ENCODE results near the gene VCAN. TPM values are rescaled to one million over a fixed set of nuclear protein-coding genes. Genes with fewer than 3 reads are reported as not detected.

VCAN gene
- total and polyA plus RNA-seq, 10 donors = 1.8 to 442 (median 72.2) TPM

DNA sequence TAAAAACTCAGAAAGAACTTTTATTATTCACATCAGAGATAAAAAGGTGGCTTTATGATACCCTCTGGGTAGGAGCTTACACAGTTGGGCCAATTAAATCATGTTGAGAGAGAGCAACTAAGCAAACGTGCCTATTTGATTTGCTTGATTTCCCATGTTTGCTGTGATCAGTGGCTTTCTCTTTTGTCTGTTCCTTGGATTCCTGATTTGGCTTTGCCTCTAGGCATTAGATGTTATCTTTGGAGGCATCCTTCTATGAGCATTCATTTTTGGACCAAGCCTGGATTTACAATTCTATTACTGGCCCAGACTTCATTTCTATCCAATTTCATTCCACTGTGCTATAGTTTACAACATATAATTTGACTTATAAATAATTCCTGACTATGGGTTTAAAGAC, 35.9 kb downstream of the VCAN start:
- no peak for DNase-seq
- Histone ChIP-seq H3K4me3 (no peak overlapping the region), H3K27me3 (replicated peaks in 1 of 7) (no peaks in the 10 kb centered on the region), H3K36me3 (no peaks in the 10 kb centered on the region), H3K9me3 (peaks cover 0 to 11% (median 5%) of the 10 kb centered on the region in 8 donors), H3K4me1 (no peaks in the 10 kb centered on the region), H3K27ac (no peak overlapping the region)
- TF ChIP-seq POLR2AphosphoS5 (IDR thresholded peaks at IDR 0.05) (no peak), POLR2A (IDR thresholded peaks at IDR 0.05) (no peak)
- TF ChIP-seq, protein P1, sequence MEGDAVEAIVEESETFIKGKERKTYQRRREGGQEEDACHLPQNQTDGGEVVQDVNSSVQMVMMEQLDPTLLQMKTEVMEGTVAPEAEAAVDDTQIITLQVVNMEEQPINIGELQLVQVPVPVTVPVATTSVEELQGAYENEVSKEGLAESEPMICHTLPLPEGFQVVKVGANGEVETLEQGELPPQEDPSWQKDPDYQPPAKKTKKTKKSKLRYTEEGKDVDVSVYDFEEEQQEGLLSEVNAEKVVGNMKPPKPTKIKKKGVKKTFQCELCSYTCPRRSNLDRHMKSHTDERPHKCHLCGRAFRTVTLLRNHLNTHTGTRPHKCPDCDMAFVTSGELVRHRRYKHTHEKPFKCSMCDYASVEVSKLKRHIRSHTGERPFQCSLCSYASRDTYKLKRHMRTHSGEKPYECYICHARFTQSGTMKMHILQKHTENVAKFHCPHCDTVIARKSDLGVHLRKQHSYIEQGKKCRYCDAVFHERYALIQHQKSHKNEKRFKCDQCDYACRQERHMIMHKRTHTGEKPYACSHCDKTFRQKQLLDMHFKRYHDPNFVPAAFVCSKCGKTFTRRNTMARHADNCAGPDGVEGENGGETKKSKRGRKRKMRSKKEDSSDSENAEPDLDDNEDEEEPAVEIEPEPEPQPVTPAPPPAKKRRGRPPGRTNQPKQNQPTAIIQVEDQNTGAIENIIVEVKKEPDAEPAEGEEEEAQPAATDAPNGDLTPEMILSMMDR (IDR thresholded peaks at IDR 0.05 in 8 of 11, conservative IDR thresholded peaks at IDR 0.05 in 3 of 11) = no peak
- intact Hi-C loops (cut with DNase I; ENCODE audit: low total_unique reads) = no loop called here
- 63 to 92% (median 88%) methylated on average over 1 of the region's 1 CpG for WGBS, 5 donors

DNA sequence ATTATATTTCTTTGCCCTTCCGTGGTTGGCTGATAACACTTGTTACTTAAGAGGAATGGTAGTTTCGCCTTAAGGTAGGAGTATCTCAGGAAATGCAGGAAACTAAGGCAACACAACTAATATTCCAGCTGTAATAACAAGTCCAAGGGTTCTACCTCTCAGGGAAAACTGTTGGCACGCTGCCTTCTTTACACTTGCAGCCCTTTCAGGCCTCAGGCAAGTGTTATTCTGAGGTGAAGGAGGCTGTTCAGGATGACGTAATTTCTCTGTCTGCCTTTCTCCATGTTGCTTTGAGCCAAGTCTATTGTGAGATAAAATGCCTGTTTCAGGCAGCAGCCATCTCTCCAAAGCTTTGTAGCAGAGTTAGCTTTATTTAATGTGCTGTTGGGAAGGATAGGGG, 38.0 kb downstream of the VCAN start:
- WGBS, 5 donors = 62 to 79% (median 67%) methylated on average over 4 of the region's 4 CpGs
- no peaks in the 10 kb centered on the region for H3K36me3 ChIP-seq
- no peak overlapping the region for H3K27ac ChIP-seq
- H3K9me3 ChIP-seq = peaks cover 0 to 11% (median 5%) of the 10 kb centered on the region in 8 donors
- DNase-seq = no peak
- no peaks in the 10 kb centered on the region for H3K27me3 ChIP-seq (replicated peaks in 1 of 7)
- H3K4me1 ChIP-seq = no peaks in the 10 kb centered on the region
- intact Hi-C loops (cut with DNase I; ENCODE audit: low total_unique reads) = no loop called here
- no peak overlapping the region for H3K4me3 ChIP-seq
- TF ChIP-seq POLR2A (IDR thresholded peaks at IDR 0.05) = no peak
- TF ChIP-seq POLR2AphosphoS5 (IDR thresholded peaks at IDR 0.05) = no peak
- TF ChIP-seq, protein P1 (IDR thresholded peaks at IDR 0.05 in 8 of 11, conservative IDR thresholded peaks at IDR 0.05 in 3 of 11) = no peak

DNA sequence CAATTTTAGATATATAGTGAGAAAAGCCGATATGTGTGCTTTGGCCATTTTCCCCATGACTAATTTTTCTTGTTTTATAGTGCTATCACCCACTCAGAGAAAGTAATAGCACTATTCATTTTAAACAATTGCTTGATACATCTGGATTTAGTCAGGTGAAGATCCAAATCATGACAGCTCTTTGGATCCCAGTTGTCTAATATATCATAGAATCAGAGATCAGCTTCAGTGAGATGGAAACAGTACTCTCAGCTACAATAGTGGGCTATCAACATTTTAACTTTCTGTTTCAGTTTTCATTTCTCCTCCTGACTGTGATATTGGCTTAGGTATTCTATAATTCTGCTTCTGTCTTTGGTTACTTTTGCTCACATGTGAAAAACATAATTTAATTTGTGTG, 38.7 kb downstream of the VCAN start:
- H3K27ac ChIP-seq = no peak overlapping the region
- no peak for TF ChIP-seq POLR2A (IDR thresholded peaks at IDR 0.05)
- TF ChIP-seq POLR2AphosphoS5 (IDR thresholded peaks at IDR 0.05) = no peak
- TF ChIP-seq, protein P1 (IDR thresholded peaks at IDR 0.05 in 8 of 11, conservative IDR thresholded peaks at IDR 0.05 in 3 of 11) = no peak
- intact Hi-C loops (cut with DNase I; ENCODE audit: low total_unique reads) = no loop called here
- no peak for DNase-seq
- H3K4me1 ChIP-seq = no peaks in the 10 kb centered on the region
- 88 to 93% (median 91%) methylated on average over 1 of the region's 1 CpG for WGBS, 5 donors
- H3K36me3 ChIP-seq = no peaks in the 10 kb centered on the region
- H3K27me3 ChIP-seq (replicated peaks in 1 of 7) = no peaks in the 10 kb centered on the region
- peaks cover 0 to 9% (median 5%) of the 10 kb centered on the region in 8 donors for H3K9me3 ChIP-seq
- no peak overlapping the region for H3K4me3 ChIP-seq

DNA sequence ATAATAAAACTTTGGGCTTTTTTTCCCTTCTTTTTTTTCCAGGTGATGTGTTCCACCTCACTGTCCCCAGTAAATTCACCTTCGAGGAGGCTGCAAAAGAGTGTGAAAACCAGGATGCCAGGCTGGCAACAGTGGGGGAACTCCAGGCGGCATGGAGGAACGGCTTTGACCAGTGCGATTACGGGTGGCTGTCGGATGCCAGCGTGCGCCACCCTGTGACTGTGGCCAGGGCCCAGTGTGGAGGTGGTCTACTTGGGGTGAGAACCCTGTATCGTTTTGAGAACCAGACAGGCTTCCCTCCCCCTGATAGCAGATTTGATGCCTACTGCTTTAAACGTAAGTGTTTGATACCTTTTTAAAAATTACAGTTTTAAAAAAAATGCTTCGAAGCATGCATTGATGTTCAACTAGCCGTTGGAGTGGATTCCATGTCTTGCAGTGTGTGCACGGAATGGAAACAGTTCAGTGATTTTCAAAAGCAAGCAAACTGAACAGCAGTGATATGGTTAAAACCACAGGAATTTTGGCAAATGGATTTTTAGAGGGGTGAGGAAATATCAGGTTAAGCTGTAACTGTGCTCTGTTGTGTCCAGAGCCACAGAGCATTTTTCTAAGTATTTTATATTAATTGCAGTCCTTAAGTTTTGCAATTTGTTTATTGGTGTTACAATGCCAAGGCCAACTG, 40.7 kb downstream of the VCAN start:
- no peaks in the 10 kb centered on the region for H3K4me1 ChIP-seq
- H3K36me3 ChIP-seq = no peaks in the 10 kb centered on the region
- no peak overlapping the region for H3K4me3 ChIP-seq
- WGBS, 5 donors = 83 to 95% (median 93%) methylated on average over 13 of the region's 13 CpGs
- H3K27ac ChIP-seq = no peak overlapping the region
- no peak for DNase-seq
- H3K27me3 ChIP-seq (replicated peaks in 1 of 7) = no peaks in the 10 kb centered on the region
- no peaks in the 10 kb centered on the region for H3K9me3 ChIP-seq
- TF ChIP-seq, protein P1 (IDR thresholded peaks at IDR 0.05 in 8 of 11, conservative IDR thresholded peaks at IDR 0.05 in 3 of 11) = no peak
- TF ChIP-seq POLR2AphosphoS5 (IDR thresholded peaks at IDR 0.05) (peak in 1 of 3 donors; percentile 19), POLR2A (IDR thresholded peaks at IDR 0.05) (no peak)
- intact Hi-C loops (cut with DNase I; ENCODE audit: low total_unique reads) = no loop called here

Measured in spleen (tissue), 11 donors.